GM18909 (cell line): Measurements from ENCODE around the gene TPRG1L.

Experiments used
- ATAC-seq: cut with Tn5 transposase; IDR thresholded peaks from one replicate; pipeline ENCODE4 v1.9.1; 2021; ENCODE audit warnings: mild to moderate bottlenecking; ENCODE audit not compliant: unreplicated experiment, poor library complexity

Gene TPRG1L

GRCh38 chr1:3640121-3640837 is 15.5 kb downstream of the TPRG1L start:
- no peak for ATAC-seq

GRCh38 chr1:3641046-3641760 is 16.4 kb downstream of the TPRG1L start:
- no peak for ATAC-seq

- no peak for ATAC-seq
Measured at GRCh38 chr1:3641816-3642215, 17.0 kb downstream of the TPRG1L start.

GRCh38 chr1:3642919-3643675 is 18.3 kb downstream of the TPRG1L start:
- ATAC-seq = no peak

GRCh38 chr1:3644273-3644672 is 19.5 kb downstream of the TPRG1L start:
- ATAC-seq = no peak

- no peak for ATAC-seq
Measured at GRCh38 chr1:3645247-3645646, 20.4 kb downstream of the TPRG1L start.

- ATAC-seq = no peak
Measured at GRCh38 chr1:3645666-3646355, 21.0 kb downstream of the TPRG1L start.

GRCh38 chr1:3646596-3646995 is 21.8 kb downstream of the TPRG1L start:
- no peak for ATAC-seq

GRCh38 chr1:3649342-3650247 is 24.8 kb downstream of the TPRG1L start, which contains the start of gene WRAP73:
TSS of gene WRAP73 (minus strand) at chr1:3650103. CDS start at chr1:3649999, 104 bp downstream.
- ATAC-seq = peak; percentile 90

GRCh38 chr1:3650248-3651025 is 25.6 kb downstream of the TPRG1L start:
- no peak for ATAC-seq

GRCh38 chr1:3651026-3651929 is 26.5 kb downstream of the TPRG1L start:
- no peak for ATAC-seq

GRCh38 chr1:3651930-3652547 is 27.2 kb downstream of the TPRG1L start, which contains the start of gene TP73:
TSS of gene TP73 (plus strand) at chr1:3652516. CDS start at chr1:3682366, 29,850 bp downstream.
- ATAC-seq = no peak

- ATAC-seq = no peak
Measured at GRCh38 chr1:3652548-3653285, 27.9 kb downstream of the TPRG1L start.

- no peak for ATAC-seq
Measured at GRCh38 chr1:3653286-3653618, 28.4 kb downstream of the TPRG1L start.

- ATAC-seq = no peak
Measured at GRCh38 chr1:3654549-3655281, 29.9 kb downstream of the TPRG1L start.
